Muscle of leg (tissue), 11 donors: ENCODE results near the gene COL27A1. TPM values are rescaled to one million over a fixed set of nuclear protein-coding genes. Genes with fewer than 3 reads are reported as not detected.

ENCODE experiments used
- DNase-seq: peaks from one replicate; pipeline ENCODE4 v3.0.0; 2013
- H3K27ac ChIP-seq: one replicate; pipeline ENCODE4 v1.5.1; 2013; ENCODE audit warnings: mild to moderate bottlenecking, low read length, control low read depth
- H3K27me3 ChIP-seq: one replicate; pipeline ENCODE4 v1.6.1; 2013; ENCODE audit warnings: low read length; ENCODE audit not compliant: control insufficient read depth, insufficient read depth
- H3K36me3 ChIP-seq: one replicate; pipeline ENCODE4 v1.6.1; 2013; ENCODE audit warnings: low read length; ENCODE audit not compliant: control insufficient read depth, insufficient read depth
- H3K4me1 ChIP-seq: one replicate; pipeline ENCODE4 v1.6.1; 2013; ENCODE audit warnings: low read length; ENCODE audit not compliant: control insufficient read depth, insufficient read depth
- H3K4me3 ChIP-seq: one replicate; pipeline ENCODE4 v1.5.1; 2013; ENCODE audit warnings: low read length, control low read depth
- H3K9me3 ChIP-seq: replicated peaks from 2 replicates; pipeline ENCODE4 v1.6.1; 2013; ENCODE audit warnings: low read depth, low read length; ENCODE audit not compliant: control insufficient read depth
- WGBS: methylation state at CpG from one replicate; pipeline ENCODE4 v1.1.5; 2013; ENCODE audit warnings: missing lambda C conversion rate; ENCODE audit not compliant: insufficient coverage; 5-methylcytosine and 5-hydroxymethylcytosine counted together
- polyA plus RNA-seq, 8 donors: library from polyadenylated mRNA; unstranded; fragments of 120-200 nt; gene quantifications; one replicate each; pipeline versions ENCODE4 v1.2.1 to v1.2.3, GENCODE V29; 2013; ENCODE audit warnings: inconsistent platforms in 1 of 8, low replicate concordance in 1 of 8; ENCODE audit not compliant: insufficient read length in 8 of 8, insufficient read depth in 1 of 8
- total RNA-seq: library from RNA; stranded (reverse); fragments of 120-200 nt; gene quantifications from one replicate; pipeline ENCODE4 v1.2.4, GENCODE V29; 2013

Gene COL27A1
- total and polyA plus RNA-seq, 9 donors = 22.1 to 41.3 (median 33.9) TPM

DNA sequence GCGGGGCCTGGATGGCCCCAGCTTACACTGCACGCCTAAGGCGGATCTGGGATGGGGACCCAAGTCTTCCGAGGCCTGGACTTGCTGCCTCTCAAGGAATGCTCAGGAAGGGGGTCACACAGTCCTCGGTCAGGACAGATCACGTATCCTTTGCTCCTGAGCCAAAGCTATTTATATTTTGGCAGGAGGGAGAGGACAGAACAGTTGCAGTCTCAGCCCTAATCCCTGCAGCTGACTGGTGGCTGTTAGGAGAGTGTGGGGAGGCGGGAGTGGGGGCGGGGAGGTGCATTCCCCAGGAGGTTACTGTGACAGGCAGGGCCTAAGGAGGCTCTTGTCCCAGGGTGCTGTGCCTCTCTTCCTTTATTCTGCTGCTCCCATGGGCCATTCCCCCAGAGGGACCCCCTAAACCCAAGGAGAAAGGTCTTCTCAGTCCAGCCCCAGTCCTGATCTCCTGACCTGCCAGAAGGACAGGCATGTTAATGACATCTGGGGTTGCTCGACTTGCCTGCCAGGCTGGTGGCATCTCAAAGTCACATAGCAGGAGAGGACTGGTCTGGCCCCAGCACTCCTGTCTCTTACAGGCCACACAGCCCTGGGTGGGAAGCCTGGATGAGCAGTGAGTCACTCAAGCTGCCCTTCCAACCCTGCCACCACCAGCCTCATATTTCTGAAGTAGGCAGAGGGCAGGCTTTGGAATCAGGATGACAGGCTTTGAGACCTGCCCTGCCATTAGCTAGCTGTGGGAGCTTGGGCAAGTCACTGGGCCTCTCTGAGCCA, 51.9 kb downstream of the COL27A1 start:
- Histone ChIP-seq H3K9me3 (no peaks in the 10 kb centered on the region), H3K27ac (peak overlapping the region; percentile 87), H3K27me3 (peaks cover 2% of the 10 kb centered on the region), H3K4me3 (no peak overlapping the region), H3K4me1 (peaks cover 75% of the 10 kb centered on the region), H3K36me3 (peaks cover 25% of the 10 kb centered on the region)
- peak; percentile 96 for DNase-seq
- WGBS = 23% methylated on average over 6 of the region's 9 CpGs

DNA sequence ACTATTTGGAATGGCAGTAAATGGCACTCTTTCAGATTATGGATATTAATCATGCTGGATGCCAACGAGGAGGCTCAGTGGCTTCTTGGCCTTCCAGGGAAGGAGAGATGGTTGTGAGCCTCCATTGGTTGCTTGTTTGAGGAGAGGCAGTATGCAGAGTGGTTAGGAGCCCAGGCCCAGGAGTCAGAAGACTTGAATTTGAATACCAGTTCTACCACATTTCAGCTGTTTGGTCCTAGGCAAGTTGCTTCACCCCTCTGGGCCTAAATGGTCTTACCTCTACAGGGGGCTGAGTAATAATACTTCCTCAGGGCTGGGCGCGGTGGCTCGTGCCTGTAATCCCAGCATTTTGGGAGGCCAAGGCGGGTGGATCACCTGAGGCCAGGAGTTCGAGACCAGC, 52.5 kb downstream of the COL27A1 start:
- no peak for DNase-seq
- no peaks in the 10 kb centered on the region for H3K9me3 ChIP-seq
- H3K27ac ChIP-seq = peak overlapping the region; percentile 87
- peaks cover 29% of the 10 kb centered on the region for H3K36me3 ChIP-seq
- no peak overlapping the region for H3K4me3 ChIP-seq
- peaks cover 2% of the 10 kb centered on the region for H3K27me3 ChIP-seq
- peaks cover 78% of the 10 kb centered on the region for H3K4me1 ChIP-seq
- 91% methylated on average over 5 of the region's 6 CpGs for WGBS

- no peaks in the 10 kb centered on the region for H3K9me3 ChIP-seq
- no peak for DNase-seq
- peaks cover 34% of the 10 kb centered on the region for H3K36me3 ChIP-seq
- 96% methylated on average over 14 of the region's 18 CpGs for WGBS
- no peak overlapping the region for H3K27ac ChIP-seq
- H3K4me1 ChIP-seq = peaks cover 85% of the 10 kb centered on the region
- H3K4me3 ChIP-seq = no peak overlapping the region
- H3K27me3 ChIP-seq = peaks cover 2% of the 10 kb centered on the region
Measured at GRCh38 chr9:114209151-114209550, 53.8 kb downstream of the COL27A1 start.

DNA sequence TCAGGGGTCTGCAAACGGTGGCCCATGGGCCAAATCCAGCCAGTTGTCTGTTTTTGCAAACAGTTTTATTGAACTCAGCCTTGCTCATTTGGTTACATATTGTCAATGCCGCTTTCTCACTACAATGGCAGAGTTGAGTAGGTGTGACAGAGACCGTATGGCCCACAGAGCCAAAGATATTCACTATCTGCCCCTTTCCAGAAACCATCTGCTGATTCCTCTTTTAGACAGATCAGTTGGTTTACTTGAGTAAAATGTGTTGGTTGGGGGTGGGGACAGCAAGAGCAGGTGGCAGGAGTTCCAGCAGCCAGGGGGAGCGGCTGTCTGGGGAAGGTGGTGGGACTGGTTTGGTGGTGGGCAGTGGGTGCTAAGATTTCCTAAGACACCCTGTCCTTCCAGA, 54.8 kb downstream of the COL27A1 start:
- Histone ChIP-seq H3K4me3 (no peak overlapping the region), H3K27ac (peak overlapping the region; percentile 13), H3K4me1 (peaks cover 89% of the 10 kb centered on the region), H3K9me3 (no peaks in the 10 kb centered on the region), H3K36me3 (peaks cover 36% of the 10 kb centered on the region), H3K27me3 (peaks cover 2% of the 10 kb centered on the region)
- no peak for DNase-seq
- 100% methylated on average over 2 of the region's 4 CpGs for WGBS

DNA sequence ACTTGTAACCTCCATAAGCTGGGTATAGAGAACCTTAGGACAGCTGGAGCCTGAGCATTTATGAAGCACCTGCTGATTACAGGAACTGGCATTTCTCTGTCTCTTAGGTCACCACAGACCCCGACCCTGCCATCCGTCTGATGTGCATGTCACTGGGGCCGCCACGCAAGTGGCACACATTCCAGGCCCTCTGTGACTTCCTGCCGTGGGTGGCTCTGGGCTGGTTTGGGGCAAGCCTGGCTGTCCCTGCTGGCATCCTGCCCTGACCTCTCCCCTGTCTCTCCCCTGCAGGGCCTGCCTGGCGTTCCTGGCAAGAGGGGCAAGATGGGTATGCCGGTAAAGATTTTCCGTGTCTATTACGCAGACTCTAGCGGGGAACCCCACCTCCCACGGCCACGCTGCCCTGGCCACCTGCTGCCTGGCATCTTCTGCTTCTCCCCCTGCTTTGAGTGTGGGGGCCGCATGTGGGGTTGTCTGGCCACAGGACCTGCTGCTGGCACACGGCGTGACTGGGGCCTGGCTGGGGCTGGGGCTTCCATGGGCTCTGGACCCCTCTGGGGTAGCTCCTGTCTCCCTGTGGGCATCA, 55.4 kb downstream of the COL27A1 start:
- H3K4me1 ChIP-seq = peaks cover 89% of the 10 kb centered on the region
- peak overlapping the region; percentile 17 for H3K27ac ChIP-seq
- peaks cover 2% of the 10 kb centered on the region for H3K27me3 ChIP-seq
- H3K4me3 ChIP-seq = no peak overlapping the region
- no peaks in the 10 kb centered on the region for H3K9me3 ChIP-seq
- DNase-seq = peak; percentile 20
- WGBS = 88% methylated on average over 10 of the region's 15 CpGs
- H3K36me3 ChIP-seq = peaks cover 35% of the 10 kb centered on the region

- no peak for DNase-seq
- H3K4me3 ChIP-seq = no peak overlapping the region
- H3K27me3 ChIP-seq = peaks cover 2% of the 10 kb centered on the region
- H3K9me3 ChIP-seq = no peaks in the 10 kb centered on the region
- 76% methylated on average over 4 of the region's 5 CpGs for WGBS
- H3K27ac ChIP-seq = no peak overlapping the region
- H3K4me1 ChIP-seq = peaks cover 86% of the 10 kb centered on the region
- H3K36me3 ChIP-seq = peaks cover 35% of the 10 kb centered on the region
Measured at GRCh38 chr9:114212826-114213225, 57.5 kb downstream of the COL27A1 start.

DNA sequence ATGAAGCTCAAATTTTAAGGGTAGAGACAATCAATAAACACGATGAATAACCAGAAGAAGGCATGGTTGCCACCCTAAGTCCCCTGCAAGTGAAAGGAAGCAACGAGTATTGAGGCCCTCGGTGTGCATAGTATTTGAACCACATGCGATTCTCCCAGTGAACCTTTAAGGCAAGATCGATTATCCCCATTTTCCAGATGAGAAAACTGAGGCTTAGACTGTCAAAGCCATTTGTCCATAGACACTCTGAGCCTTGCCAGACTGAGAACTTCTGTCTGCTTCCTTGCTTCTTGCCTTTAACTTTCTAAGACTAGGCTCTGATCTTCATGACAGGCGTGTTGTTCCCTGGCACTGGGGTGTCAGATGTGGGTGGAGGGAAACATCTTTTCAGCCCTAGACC, 58.2 kb downstream of the COL27A1 start:
- Histone ChIP-seq H3K36me3 (peaks cover 35% of the 10 kb centered on the region), H3K9me3 (no peaks in the 10 kb centered on the region), H3K27me3 (peaks cover 2% of the 10 kb centered on the region), H3K4me1 (peaks cover 78% of the 10 kb centered on the region), H3K27ac (peak overlapping the region; percentile 57), H3K4me3 (no peak overlapping the region)
- DNase-seq = no peak
- 98% methylated on average over 5 of the region's 6 CpGs for WGBS

- H3K4me1 ChIP-seq = peaks cover 72% of the 10 kb centered on the region
- no peaks in the 10 kb centered on the region for H3K9me3 ChIP-seq
- peaks cover 36% of the 10 kb centered on the region for H3K36me3 ChIP-seq
- peak; percentile 80 for DNase-seq
- WGBS = 45% methylated on average over 5 of the region's 6 CpGs
- peaks cover 2% of the 10 kb centered on the region for H3K27me3 ChIP-seq
- H3K27ac ChIP-seq = peak overlapping the region; percentile 57
- H3K4me3 ChIP-seq = no peak overlapping the region
Measured at GRCh38 chr9:114214181-114214580, 58.8 kb downstream of the COL27A1 start.

- WGBS = 56% methylated on average over 7 of the region's 7 CpGs
- Histone ChIP-seq H3K9me3 (no peaks in the 10 kb centered on the region), H3K36me3 (peaks cover 36% of the 10 kb centered on the region), H3K27ac (peak overlapping the region; percentile 29), H3K27me3 (peaks cover 2% of the 10 kb centered on the region), H3K4me3 (no peak overlapping the region), H3K4me1 (peaks cover 66% of the 10 kb centered on the region)
- peak; percentile 67 for DNase-seq
Measured at GRCh38 chr9:114214686-114215414, 59.5 kb downstream of the COL27A1 start.

- peak overlapping the region; percentile 67 for H3K27ac ChIP-seq
- 25% methylated on average over 7 of the region's 7 CpGs for WGBS
Measured at GRCh38 chr9:114216081-114216480, 60.7 kb downstream of the COL27A1 start.

More at GRCh38 chr9:114216081-114216480, 60.7 kb downstream of the COL27A1 start:
- H3K27me3 ChIP-seq = no peaks in the 10 kb centered on the region
- no peak overlapping the region for H3K4me3 ChIP-seq
- peaks cover 54% of the 10 kb centered on the region for H3K4me1 ChIP-seq
- H3K36me3 ChIP-seq = peaks cover 38% of the 10 kb centered on the region
- no peaks in the 10 kb centered on the region for H3K9me3 ChIP-seq
- peak; percentile 78 for DNase-seq
